Measurements from ENCODE around the gene ACTG1.

GRCh38 chr17:81511804-81512561 lies 616 bp downstream of the ACTG1 start:
- TF ChIP-seq, protein P1, sequence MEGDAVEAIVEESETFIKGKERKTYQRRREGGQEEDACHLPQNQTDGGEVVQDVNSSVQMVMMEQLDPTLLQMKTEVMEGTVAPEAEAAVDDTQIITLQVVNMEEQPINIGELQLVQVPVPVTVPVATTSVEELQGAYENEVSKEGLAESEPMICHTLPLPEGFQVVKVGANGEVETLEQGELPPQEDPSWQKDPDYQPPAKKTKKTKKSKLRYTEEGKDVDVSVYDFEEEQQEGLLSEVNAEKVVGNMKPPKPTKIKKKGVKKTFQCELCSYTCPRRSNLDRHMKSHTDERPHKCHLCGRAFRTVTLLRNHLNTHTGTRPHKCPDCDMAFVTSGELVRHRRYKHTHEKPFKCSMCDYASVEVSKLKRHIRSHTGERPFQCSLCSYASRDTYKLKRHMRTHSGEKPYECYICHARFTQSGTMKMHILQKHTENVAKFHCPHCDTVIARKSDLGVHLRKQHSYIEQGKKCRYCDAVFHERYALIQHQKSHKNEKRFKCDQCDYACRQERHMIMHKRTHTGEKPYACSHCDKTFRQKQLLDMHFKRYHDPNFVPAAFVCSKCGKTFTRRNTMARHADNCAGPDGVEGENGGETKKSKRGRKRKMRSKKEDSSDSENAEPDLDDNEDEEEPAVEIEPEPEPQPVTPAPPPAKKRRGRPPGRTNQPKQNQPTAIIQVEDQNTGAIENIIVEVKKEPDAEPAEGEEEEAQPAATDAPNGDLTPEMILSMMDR (conservative IDR thresholded peaks at IDR 0.05; ENCODE audit: low read depth, low read length) = no peak
- no peak for TF ChIP-seq EZH2 (IDR thresholded peaks at IDR 0.05; ENCODE audit: borderline replicate concordance, low read depth, low read length, poor library complexity, severe bottlenecking)
